HL-60 (cell line): Measurements from ENCODE around the gene PTPRD.

Experiments used
- DNase-seq, 2 experiments: peaks; one replicate each; pipeline ENCODE4 v3.0.0-alpha.2; 2010 to 2020; ENCODE audit warnings: low read depth in 1 of 2, low spot score in 1 of 2
- H3K27ac ChIP-seq: fragments of 250-450 bp; sonication (Bioruptor Pico); replicated peaks from 2 replicates; pipeline ENCODE4 v1.5.1; 2020; ENCODE audit warnings: mild to moderate bottlenecking, moderate library complexity
- H3K27me3 ChIP-seq: fragments of 250-450 bp; sonication (Bioruptor Pico); 2 replicates; pipeline ENCODE4 v1.5.1; 2021; ENCODE audit warnings: mild to moderate bottlenecking, moderate library complexity; ENCODE audit not compliant: insufficient read depth, poor library complexity, severe bottlenecking
- H3K4me3 ChIP-seq: replicated peaks from 2 replicates; pipeline ENCODE4 v1.5.1; 2011; ENCODE audit warnings: mild to moderate bottlenecking, control low read depth, low read length; ENCODE audit not compliant: insufficient read depth
- GABPA ChIP-seq: IDR thresholded peaks from 2 replicates; pipeline ENCODE4 v1.6.1; 2012; ENCODE audit warnings: low read depth
- POLR2AphosphoS5 ChIP-seq: IDR thresholded peaks from 2 replicates; pipeline ENCODE4 v1.6.1; 2012; ENCODE audit warnings: low read depth
- SPI1 ChIP-seq: IDR thresholded peaks from 2 replicates; pipeline ENCODE4 v1.6.1; 2012; ENCODE audit warnings: low read depth, mild to moderate bottlenecking, borderline replicate concordance
- TF ChIP-seq, protein P1 (sequence below): IDR thresholded peaks from 2 replicates; pipeline ENCODE4 v1.6.1; 2012; ENCODE audit warnings: low read depth; ENCODE audit not compliant: insufficient replicate concordance
- TF ChIP-seq, protein P2 (sequence below): IDR thresholded peaks from one replicate; pipeline ENCODE4 v1.5.1; 2011; ENCODE audit warnings: low read length, control low read depth, inconsistent platforms; ENCODE audit not compliant: insufficient read depth

Gene PTPRD

DNA sequence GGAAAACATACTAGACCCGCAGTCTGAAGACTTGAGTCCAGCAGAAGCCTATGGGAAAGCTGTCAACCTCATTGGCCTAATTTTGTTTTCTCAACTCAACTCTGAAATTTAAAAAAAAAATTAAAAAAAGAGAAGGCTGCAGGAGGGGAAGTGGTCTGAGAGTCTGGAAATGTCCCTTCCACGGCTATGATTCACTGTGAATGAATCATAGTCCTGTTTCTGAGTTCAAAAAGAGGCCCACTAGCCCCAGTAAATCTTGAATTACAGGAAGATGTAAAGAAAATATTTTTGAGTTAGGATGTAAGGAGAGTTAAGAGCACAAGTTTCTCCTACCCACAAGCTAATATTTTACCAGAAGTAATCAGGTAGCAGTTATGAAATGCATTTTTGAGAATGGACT, 2247.8 kb downstream of the PTPRD start:
- TF ChIP-seq, protein P1, sequence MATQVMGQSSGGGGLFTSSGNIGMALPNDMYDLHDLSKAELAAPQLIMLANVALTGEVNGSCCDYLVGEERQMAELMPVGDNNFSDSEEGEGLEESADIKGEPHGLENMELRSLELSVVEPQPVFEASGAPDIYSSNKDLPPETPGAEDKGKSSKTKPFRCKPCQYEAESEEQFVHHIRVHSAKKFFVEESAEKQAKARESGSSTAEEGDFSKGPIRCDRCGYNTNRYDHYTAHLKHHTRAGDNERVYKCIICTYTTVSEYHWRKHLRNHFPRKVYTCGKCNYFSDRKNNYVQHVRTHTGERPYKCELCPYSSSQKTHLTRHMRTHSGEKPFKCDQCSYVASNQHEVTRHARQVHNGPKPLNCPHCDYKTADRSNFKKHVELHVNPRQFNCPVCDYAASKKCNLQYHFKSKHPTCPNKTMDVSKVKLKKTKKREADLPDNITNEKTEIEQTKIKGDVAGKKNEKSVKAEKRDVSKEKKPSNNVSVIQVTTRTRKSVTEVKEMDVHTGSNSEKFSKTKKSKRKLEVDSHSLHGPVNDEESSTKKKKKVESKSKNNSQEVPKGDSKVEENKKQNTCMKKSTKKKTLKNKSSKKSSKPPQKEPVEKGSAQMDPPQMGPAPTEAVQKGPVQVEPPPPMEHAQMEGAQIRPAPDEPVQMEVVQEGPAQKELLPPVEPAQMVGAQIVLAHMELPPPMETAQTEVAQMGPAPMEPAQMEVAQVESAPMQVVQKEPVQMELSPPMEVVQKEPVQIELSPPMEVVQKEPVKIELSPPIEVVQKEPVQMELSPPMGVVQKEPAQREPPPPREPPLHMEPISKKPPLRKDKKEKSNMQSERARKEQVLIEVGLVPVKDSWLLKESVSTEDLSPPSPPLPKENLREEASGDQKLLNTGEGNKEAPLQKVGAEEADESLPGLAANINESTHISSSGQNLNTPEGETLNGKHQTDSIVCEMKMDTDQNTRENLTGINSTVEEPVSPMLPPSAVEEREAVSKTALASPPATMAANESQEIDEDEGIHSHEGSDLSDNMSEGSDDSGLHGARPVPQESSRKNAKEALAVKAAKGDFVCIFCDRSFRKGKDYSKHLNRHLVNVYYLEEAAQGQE = no peak
- peak; percentile 38; the same call in 1 of the 2 replicates for TF ChIP-seq SPI1
- Histone ChIP-seq H3K27me3 (peaks cover 4% of the 10 kb centered on the region), H3K4me3 (no peak overlapping the region), H3K27ac (no peak overlapping the region)
- DNase-seq = no peak

- TF ChIP-seq, protein P2, sequence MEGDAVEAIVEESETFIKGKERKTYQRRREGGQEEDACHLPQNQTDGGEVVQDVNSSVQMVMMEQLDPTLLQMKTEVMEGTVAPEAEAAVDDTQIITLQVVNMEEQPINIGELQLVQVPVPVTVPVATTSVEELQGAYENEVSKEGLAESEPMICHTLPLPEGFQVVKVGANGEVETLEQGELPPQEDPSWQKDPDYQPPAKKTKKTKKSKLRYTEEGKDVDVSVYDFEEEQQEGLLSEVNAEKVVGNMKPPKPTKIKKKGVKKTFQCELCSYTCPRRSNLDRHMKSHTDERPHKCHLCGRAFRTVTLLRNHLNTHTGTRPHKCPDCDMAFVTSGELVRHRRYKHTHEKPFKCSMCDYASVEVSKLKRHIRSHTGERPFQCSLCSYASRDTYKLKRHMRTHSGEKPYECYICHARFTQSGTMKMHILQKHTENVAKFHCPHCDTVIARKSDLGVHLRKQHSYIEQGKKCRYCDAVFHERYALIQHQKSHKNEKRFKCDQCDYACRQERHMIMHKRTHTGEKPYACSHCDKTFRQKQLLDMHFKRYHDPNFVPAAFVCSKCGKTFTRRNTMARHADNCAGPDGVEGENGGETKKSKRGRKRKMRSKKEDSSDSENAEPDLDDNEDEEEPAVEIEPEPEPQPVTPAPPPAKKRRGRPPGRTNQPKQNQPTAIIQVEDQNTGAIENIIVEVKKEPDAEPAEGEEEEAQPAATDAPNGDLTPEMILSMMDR = no peak
- no peak for TF ChIP-seq GABPA
- TF ChIP-seq POLR2AphosphoS5 = no peak
- TF ChIP-seq, protein P1 = no peak
- no peak for TF ChIP-seq SPI1
- DNase-seq = no peak
- Histone ChIP-seq H3K4me3 (no peak overlapping the region), H3K27me3 (peaks cover 4% of the 10 kb centered on the region), H3K27ac (no peak overlapping the region)
These were observed 2248.6 kb downstream of the PTPRD start for GRCh38 chr9:8364026-8364752.

GRCh38 chr9:8362250-8362649, 2250.6 kb downstream of the PTPRD start:
- TF ChIP-seq POLR2AphosphoS5 (no peak), SPI1 (no peak), GABPA (no peak)
- TF ChIP-seq, protein P1 = no peak
- TF ChIP-seq, protein P2 = no peak
- DNase-seq = no peak
- H3K27ac ChIP-seq = no peak overlapping the region
- H3K4me3 ChIP-seq = no peak overlapping the region
- H3K27me3 ChIP-seq = peaks cover 4% of the 10 kb centered on the region
